GM12878 (cell line): Measurements from ENCODE around the gene HMCES. TPM values are rescaled to one million over a fixed set of nuclear protein-coding genes. Genes with fewer than 3 reads are reported as not detected.

ENCODE experiments used
- ATAC-seq: fragments of 200-7000 bp; cut with Tn5 transposase; 3 replicates; pipeline ENCODE4 v1.9.1; 2020; ENCODE audit warnings: mild to moderate bottlenecking, moderate library complexity
- BruUV-seq: library from RNA; stranded (reverse); fragments of 400-500 nt; replicated peaks from 2 replicates; lab custom pipeline; 2021; lab: Mats Ljungman, UMichigan
- CTCF ChIA-PET: fragments of 300-600 bp; sonication (Branson Sonifier 250); formaldehyde crosslinking; extraction: SDS; loops from one replicate; lab custom pipeline; 2021; ENCODE audit warnings: inconsistent platforms; lab: Yijun Ruan, JAX
- POLR2A ChIA-PET: fragments of 350-600 bp; formaldehyde crosslinking; extraction: SDS; loops from one replicate; lab custom pipeline; 2021; ENCODE audit warnings: inconsistent platforms; lab: Charles Lee
- RAD21 ChIA-PET: fragments of 300-600 bp; sonication (Branson Sonifier 250); formaldehyde crosslinking; loops from one replicate; lab custom pipeline; 2023; ENCODE audit warnings: antibody characterized with exemption; ENCODE audit not compliant: unreplicated experiment; lab: Charles Lee
- SMC1A ChIA-PET: fragments of 300-600 bp; sonication (Branson Sonifier 250); formaldehyde crosslinking; loops from one replicate; lab custom pipeline; 2023; ENCODE audit not compliant: unreplicated experiment, uncharacterized antibody; lab: Charles Lee
- DNase-seq: peaks from one replicate; pipeline ENCODE4 v3.0.0-alpha.2; 2011; ENCODE audit warnings: low read depth, low spot score
- FAIRE-seq: peaks from 3 replicates; lab custom pipeline; 2011; peaks lifted over from hg19 to GRCh38; lab: Jason Lieb, UNC
- H2AFZ ChIP-seq: 2 replicates; pipeline ENCODE4 v1.6.0; 2011; ENCODE audit warnings: low read depth, low read length, control low read depth; ENCODE audit not compliant: control insufficient read depth
- H3K27ac ChIP-seq: 2 replicates; pipeline ENCODE4 v1.5.1; 2011; ENCODE audit warnings: control low read depth; ENCODE audit not compliant: control insufficient read depth, insufficient read depth
- H3K27me3 ChIP-seq, 2 experiments: replicated peaks in 1 of 2; 2 replicates each; pipeline versions ENCODE4 v1.6.0 to v1.6.1; 2011; ENCODE audit warnings: low read length in 1 of 2; ENCODE audit not compliant: control insufficient read depth in 2 of 2, insufficient read depth in 2 of 2
- H3K36me3 ChIP-seq, 2 experiments: 2 replicates each; pipeline ENCODE4 v1.5.1; 2011; ENCODE audit warnings: low read length in 1 of 2; ENCODE audit not compliant: control insufficient read depth in 2 of 2, insufficient read depth in 2 of 2
- H3K4me1 ChIP-seq: 2 replicates; pipeline ENCODE4 v1.6.1; 2011; ENCODE audit warnings: mild to moderate bottlenecking, low read length, moderate library complexity, mixed read lengths; ENCODE audit not compliant: control insufficient read depth, insufficient read depth
- H3K4me2 ChIP-seq: 2 replicates; pipeline ENCODE4 v1.6.0; 2011; ENCODE audit warnings: control low read depth; ENCODE audit not compliant: control insufficient read depth, insufficient read depth
- H3K4me3 ChIP-seq: fragments of 200-600 bp; sonication (generic); 2 replicates; pipeline ENCODE4 v1.5.1; 2016
- H3K79me2 ChIP-seq: 2 replicates; pipeline ENCODE4 v1.6.0; 2011; ENCODE audit warnings: low read length; ENCODE audit not compliant: control insufficient read depth, insufficient read depth
- H3K9ac ChIP-seq: 2 replicates; pipeline ENCODE4 v1.8.0; 2011; ENCODE audit warnings: low read length, control low read depth, mixed read lengths; ENCODE audit not compliant: control insufficient read depth, insufficient read depth
- H3K9me3 ChIP-seq: replicated peaks from 3 replicates; pipeline ENCODE4 v1.5.1; 2011; ENCODE audit warnings: mild to moderate bottlenecking, low read length; ENCODE audit not compliant: control insufficient read depth, insufficient read depth
- H4K20me1 ChIP-seq: 2 replicates; pipeline ENCODE4 v1.6.0; 2011; ENCODE audit not compliant: control insufficient read depth, insufficient read depth
- DPF2 ChIP-seq: fragments of 450-650 bp; IDR thresholded peaks from 2 replicates; pipeline ENCODE4 v1.6.1; 2017; ENCODE audit warnings: mild to moderate bottlenecking
- FOXK2 ChIP-seq: fragments of 450-650 bp; IDR thresholded peaks from 2 replicates; pipeline ENCODE4 v1.6.1; 2017; ENCODE audit warnings: mild to moderate bottlenecking, moderate library complexity
- HDAC6 ChIP-seq: fragments of 200-600 bp; sonication (generic); IDR thresholded peaks from one replicate; pipeline ENCODE4 v1.8.0; 2017; ENCODE audit warnings: antibody characterized with exemption; ENCODE audit not compliant: unreplicated experiment
- IKZF2 ChIP-seq, 2 experiments: fragments of 450-650 bp; IDR thresholded peaks; 2 replicates each; pipeline ENCODE4 v1.6.1; 2017; ENCODE audit warnings: mild to moderate bottlenecking in 2 of 2, moderate library complexity in 2 of 2
- KAT2A ChIP-seq: conservative IDR thresholded peaks from 2 replicates; pipeline ENCODE4 v1.6.1; 2011; ENCODE audit warnings: low read depth, low read length; ENCODE audit not compliant: control insufficient read depth
- MYC ChIP-seq: IDR thresholded peaks from 2 replicates; pipeline ENCODE4 v1.6.1; 2011; ENCODE audit warnings: mild to moderate bottlenecking, low read length, moderate library complexity, inconsistent platforms; ENCODE audit not compliant: insufficient read depth, insufficient replicate concordance, insufficient read length, severe bottlenecking
- NR2C1 ChIP-seq: fragments of 450-650 bp; IDR thresholded peaks from 2 replicates; pipeline ENCODE4 v1.6.1; 2017; ENCODE audit warnings: antibody characterized with exemption, mild to moderate bottlenecking, moderate library complexity
- POLR2AphosphoS2 ChIP-seq: IDR thresholded peaks from 2 replicates; pipeline ENCODE4 v1.6.1; 2011; ENCODE audit warnings: low read depth, mild to moderate bottlenecking, low read length, improper control_type of control experiment, moderate library complexity
- RAD21 ChIP-seq: IDR thresholded peaks from 2 replicates; pipeline ENCODE4 v1.6.1; 2011; ENCODE audit warnings: mild to moderate bottlenecking, low read depth, low read length, moderate library complexity; ENCODE audit not compliant: insufficient read depth
- SP1 ChIP-seq: IDR thresholded peaks from one replicate; pipeline ENCODE4 v1.6.1; 2011; ENCODE audit warnings: low read depth, low read length
- SPI1 ChIP-seq: IDR thresholded peaks from 2 replicates; pipeline ENCODE4 v1.6.1; 2011; ENCODE audit warnings: low read depth, mild to moderate bottlenecking, low read length, moderate library complexity, borderline replicate concordance; ENCODE audit not compliant: insufficient read depth
- TAF1 ChIP-seq: IDR thresholded peaks from 2 replicates; pipeline ENCODE4 v1.6.1; 2011; ENCODE audit warnings: mild to moderate bottlenecking, low read depth, low read length, borderline replicate concordance
- TARDBP ChIP-seq: IDR thresholded peaks from 2 replicates; pipeline ENCODE4 v1.6.1; 2016; ENCODE audit warnings: borderline replicate concordance
- TBL1XR1 ChIP-seq: IDR thresholded peaks from 2 replicates; pipeline ENCODE4 v1.6.1; 2012; ENCODE audit warnings: low read depth, low read length, improper control_type of control experiment
- ZNF217 ChIP-seq: fragments of 450-650 bp; IDR thresholded peaks from 2 replicates; pipeline ENCODE4 v1.6.1; 2017; ENCODE audit warnings: antibody characterized with exemption, mild to moderate bottlenecking
- WGBS: methylation state at CpG from one replicate; pipeline ENCODE4 v1.1.6; 2016; ENCODE audit warnings: low lambda C conversion rate; ENCODE audit not compliant: insufficient replicate concordance, insufficient coverage; ENCODE audit errors: missing lambda C conversion rate; 5-methylcytosine and 5-hydroxymethylcytosine counted together
- in situ Hi-C: fragments of 300-500 bp; cut with MboI; formaldehyde crosslinking; loops from 9 replicates; pipeline ENCODE4 v1.14.3; 2018; ENCODE audit warnings: mixed read lengths
- intact Hi-C: fragments of 100-400 bp; cut with micrococcal nuclease; formaldehyde crosslinking; loops from one replicate; pipeline ENCODE4 v1.14.2; 2022; ENCODE audit not compliant: unreplicated experiment
- polyA plus RNA-seq, 11 experiments: library from polyadenylated mRNA; depleted of rRNA in 4 of 11; unstranded in 6 of 11; stranded (reverse) in 5 of 11; fragments of >200 nt; fragmentation: Nextera tagmentation in 4 of 11; fragmentation: Illumina TruSeq in 1 of 11; extraction: Ambion mirVana in 4 of 11; extraction: Trizol in 1 of 11; gene quantifications; 1 replicate in 1 of 11; 2 replicates in 10 of 11; pipeline versions ENCODE4 v1.2.1 to v1.2.3, GENCODE V29; 2011 to 2016; ENCODE audit warnings: inconsistent platforms in 2 of 11, missing spikeins in 2 of 11, low read depth in 1 of 11
- total RNA-seq, 4 experiments: library from RNA; depleted of rRNA in 3 of 4; stranded (reverse); fragments of >200 nt in 3 of 4; fragmentation: Illumina TruSeq in 1 of 4; extraction: Trizol in 1 of 4; gene quantifications; 2 replicates each; pipeline versions ENCODE4 v1.2.1 to v1.2.3, GENCODE V29; 2013 to 2021
- TF ChIP-seq, protein P1 (sequence below): IDR thresholded peaks from 2 replicates; pipeline ENCODE4 v1.6.1; 2012; ENCODE audit warnings: low read depth, low read length, improper control_type of control experiment

The HMCES gene
- total and polyA plus RNA-seq, 10 of the 15 experiments (the other 5 are each of a cell fraction or from before 2014, with no cell fraction given) = 12.4 to 49.8 (median 27.0) TPM

DNA sequence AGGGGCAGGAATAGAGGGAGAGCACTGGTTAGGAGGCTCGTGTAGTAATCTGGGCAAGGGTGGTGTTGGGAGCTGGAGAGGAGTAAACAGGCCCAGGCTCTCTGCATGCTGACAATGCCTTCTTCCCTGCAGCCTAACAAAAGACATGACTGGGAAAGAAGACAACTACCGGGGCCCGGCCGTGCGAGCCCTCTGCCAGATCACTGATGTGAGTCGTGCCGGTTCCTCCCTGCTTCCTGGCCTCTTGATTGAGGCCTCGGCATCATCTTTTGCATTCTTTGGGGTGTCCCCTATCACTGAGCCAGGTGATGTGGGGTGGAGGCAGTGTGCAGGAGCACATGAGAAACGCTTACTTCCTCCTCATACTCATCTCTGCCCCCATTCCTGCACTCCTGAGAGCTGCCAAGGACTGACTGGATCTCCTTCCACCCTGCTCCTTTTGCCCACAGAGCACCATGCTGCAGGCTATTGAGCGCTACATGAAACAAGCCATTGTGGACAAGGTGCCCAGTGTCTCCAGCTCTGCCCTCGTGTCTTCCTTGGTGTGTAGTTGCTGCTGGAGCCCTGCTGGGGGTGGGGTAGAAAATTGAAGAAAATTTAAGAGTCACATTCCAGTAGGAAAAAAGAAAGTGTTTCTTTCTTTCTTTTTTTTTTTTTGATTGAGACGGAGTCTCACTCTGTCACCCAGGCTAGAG lies 24.0 kb upstream of the HMCES start (continued):
- TF ChIP-seq, protein P1, sequence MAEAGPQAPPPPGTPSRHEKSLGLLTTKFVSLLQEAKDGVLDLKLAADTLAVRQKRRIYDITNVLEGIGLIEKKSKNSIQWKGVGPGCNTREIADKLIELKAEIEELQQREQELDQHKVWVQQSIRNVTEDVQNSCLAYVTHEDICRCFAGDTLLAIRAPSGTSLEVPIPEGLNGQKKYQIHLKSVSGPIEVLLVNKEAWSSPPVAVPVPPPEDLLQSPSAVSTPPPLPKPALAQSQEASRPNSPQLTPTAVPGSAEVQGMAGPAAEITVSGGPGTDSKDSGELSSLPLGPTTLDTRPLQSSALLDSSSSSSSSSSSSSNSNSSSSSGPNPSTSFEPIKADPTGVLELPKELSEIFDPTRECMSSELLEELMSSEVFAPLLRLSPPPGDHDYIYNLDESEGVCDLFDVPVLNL = no peak
- TF ChIP-seq SP1 (no peak), TARDBP (no peak), MYC (no peak)

- DNase-seq = no peak
- no peaks in the 10 kb centered on the region; the same call in 1 of the 2 replicates for H3K4me1 ChIP-seq
- no TSS peak for BruUV-seq
- POLR2A ChIA-PET = no interaction called here
- H3K27ac ChIP-seq = no peak overlapping the region
- in situ Hi-C loops = no loop called here
- no peak overlapping the region for H3K4me3 ChIP-seq
- no peak overlapping the region for H3K9ac ChIP-seq
- no peaks in the 10 kb centered on the region for H4K20me1 ChIP-seq
- H3K27me3 ChIP-seq = no peaks in the 10 kb centered on the region
- H3K79me2 ChIP-seq = peaks cover 5% of the 10 kb centered on the region
- H2AFZ ChIP-seq = no peak overlapping the region
- H3K36me3 ChIP-seq = peaks cover 28 to 66% of the 10 kb centered on the region in 2 experiments
- SMC1A ChIA-PET = interaction anchor here (0.6 to 1.3 kb wide), 2 partner anchors 14 to 508 kb away, joined by 3 to 4 read pairs; no protein-coding TSS in a partner anchor
- intact Hi-C loops = no loop called here
- no peaks in the 10 kb centered on the region for H3K9me3 ChIP-seq
- RAD21 ChIA-PET = interaction anchor here (0.6 to 1.3 kb wide), 2 partner anchors 27 to 203 kb away, joined by 4 to 5 read pairs; no protein-coding TSS in a partner anchor
- no peak for ATAC-seq
- no peak for FAIRE-seq
- no peak overlapping the region for H3K4me2 ChIP-seq
- CTCF ChIA-PET = interaction anchor here (1.2 to 2.8 kb wide), 2 partner anchors 10 to 40 kb away, joined by 3 to 10 read pairs; no protein-coding TSS in a partner anchor
- WGBS = 86% methylated on average over 6 of the region's 6 CpGs
- TF ChIP-seq POLR2AphosphoS2 (no peak), NR2C1 (no peak), FOXK2 (no peak), TAF1 (no peak), DPF2 (no peak), SPI1 (no peak), ZNF217 (no peak), RAD21 (no peak), HDAC6 (no peak), IKZF2 (IDR thresholded peaks at IDR 0.05) (no peak), TBL1XR1 (no peak), KAT2A (no peak)
- TF ChIP-seq, all 136 proteins: peak for 0
Measured at GRCh38 chr3:129256270-129256669, 22.4 kb upstream of the HMCES start.
